ENCODE data around the gene MGAT5. TPM values are rescaled to one million over a fixed set of nuclear protein-coding genes. Genes with fewer than 3 reads are reported as not detected.

MGAT5 gene
- total RNA-seq, 1 experiment from 2014 or later, result 34.0 TPM

- no peak overlapping the region for H3K9ac ChIP-seq (ENCODE audit: low read length)
- RAD21 ChIA-PET (ENCODE audit: low non-redundant PET in 1 of 2, low total read pairs in 2 of 2, uncharacterized antibody in 2 of 2, unreplicated experiment in 2 of 2), result no interaction called here
- no peaks in the 10 kb centered on the region for H4K20me1 ChIP-seq (ENCODE audit: insufficient read depth)
- DNase-seq (ENCODE audit: low read depth, low spot score), result no peak
- no peak overlapping the region for H3K4me2 ChIP-seq (ENCODE audit: low read length)
- ATAC-seq, result no peak
- H3K9me2 ChIP-seq (ENCODE audit: insufficient read depth), result no peaks in the 10 kb centered on the region
- H3K27me3 ChIP-seq (ENCODE audit: insufficient read depth, low read length), result no peaks in the 10 kb centered on the region
- H3K9me3 ChIP-seq (ENCODE audit: control insufficient read depth in 1 of 2, insufficient read depth in 1 of 2, low read depth in 1 of 2, low read length in 2 of 2), result no peaks in the 10 kb centered on the region
- intact Hi-C loops (cut with micrococcal nuclease), result no loop called here
- H3K79me2 ChIP-seq (ENCODE audit: insufficient read depth, low read length), result no peaks in the 10 kb centered on the region
- H2AFZ ChIP-seq (ENCODE audit: low read depth, low read length, poor library complexity, severe bottlenecking), result no peak overlapping the region
- no peaks in the 10 kb centered on the region for H3K36me3 ChIP-seq (ENCODE audit: control insufficient read depth in 1 of 2, insufficient read depth in 2 of 2, low read length in 2 of 2)
- H3K4me3 ChIP-seq (replicated peaks in 1 of 2; ENCODE audit: low read depth in 1 of 2, low read length in 2 of 2), result no peak overlapping the region
- no TSS peak for BruUV-seq (replicated peaks)
- H3K4me1 ChIP-seq (ENCODE audit: control insufficient read depth in 1 of 2, insufficient read depth in 2 of 2, low read length in 2 of 2), result no peaks in the 10 kb centered on the region
- POLR2A ChIA-PET, result no interaction called here
- CTCF ChIA-PET, result no interaction called here
- no peak overlapping the region for H3K27ac ChIP-seq (ENCODE audit: low read depth, low read length)
- TF ChIP-seq ATF3 (IDR thresholded peaks at IDR 0.05) (no peak), REST (IDR thresholded peaks at IDR 0.05; ENCODE audit: low read depth) (no peak), MAX (IDR thresholded peaks at IDR 0.05) (no peak), RAD21 (IDR thresholded peaks at IDR 0.05; ENCODE audit: low read depth) (no peak), CBX3 (IDR thresholded peaks at IDR 0.05; ENCODE audit: low read depth) (no peak), JUND (IDR thresholded peaks at IDR 0.05) (no peak), ZFX (IDR thresholded peaks at IDR 0.05) (no peak), CEBPB (IDR thresholded peaks at IDR 0.05; ENCODE audit: low read depth) (no peak), ZBTB33 (IDR thresholded peaks at IDR 0.05; ENCODE audit: extremely low read depth, insufficient replicate concordance, low read length) (no peak), SRF (IDR thresholded peaks at IDR 0.05; ENCODE audit: low read depth) (no peak), SIN3A (IDR thresholded peaks at IDR 0.05; ENCODE audit: low read depth) (no peak), POLR2A (IDR thresholded peaks at IDR 0.05; ENCODE audit: borderline replicate concordance, extremely low read depth, insufficient read depth, insufficient read length) (no peak)
Observed at GRCh38 chr2:134323777-134324176, 69.9 kb downstream of the MGAT5 start.

Measured in HCT116 (cell line).